ENCODE results near the gene RNF207.

RNF207 gene

GRCh38 chr1:6166221-6166620, 39.7 kb upstream of the RNF207 start:
- H3K4me1 ChIP-seq (ENCODE audit: control insufficient read depth, insufficient read depth, low read length) = no peaks in the 10 kb centered on the region
- H3K4me3 ChIP-seq (ENCODE audit: low read depth, low read length) = no peak overlapping the region
- no peak overlapping the region for H3K9ac ChIP-seq (ENCODE audit: low read depth, low read length)
- H3K36me3 ChIP-seq (ENCODE audit: control insufficient read depth, insufficient read depth, low read length) = no peaks in the 10 kb centered on the region
- H3K9me3 ChIP-seq (ENCODE audit: control insufficient read depth, insufficient read depth, low read length) = no peaks in the 10 kb centered on the region
- no peaks in the 10 kb centered on the region for H3K27me3 ChIP-seq (ENCODE audit: control insufficient read depth, insufficient read depth, low read length)

- Histone ChIP-seq H3K4me1 (ENCODE audit: control insufficient read depth, insufficient read depth, low read length) (no peaks in the 10 kb centered on the region), H3K9ac (ENCODE audit: low read depth, low read length) (no peak overlapping the region), H3K9me3 (ENCODE audit: control insufficient read depth, insufficient read depth, low read length) (no peaks in the 10 kb centered on the region), H3K4me3 (ENCODE audit: low read depth, low read length) (no peak overlapping the region), H3K27me3 (ENCODE audit: control insufficient read depth, insufficient read depth, low read length) (no peaks in the 10 kb centered on the region), H3K36me3 (ENCODE audit: control insufficient read depth, insufficient read depth, low read length) (no peaks in the 10 kb centered on the region)
These were observed 39.1 kb upstream of the RNF207 start for GRCh38 chr1:6166655-6167390.

GRCh38 chr1:6167391-6168303, 38.3 kb upstream of the RNF207 start:
- Histone ChIP-seq H3K9me3 (ENCODE audit: control insufficient read depth, insufficient read depth, low read length) (no peaks in the 10 kb centered on the region), H3K27me3 (ENCODE audit: control insufficient read depth, insufficient read depth, low read length) (no peaks in the 10 kb centered on the region), H3K4me1 (ENCODE audit: control insufficient read depth, insufficient read depth, low read length) (no peaks in the 10 kb centered on the region), H3K4me3 (ENCODE audit: low read depth, low read length) (no peak overlapping the region), H3K36me3 (ENCODE audit: control insufficient read depth, insufficient read depth, low read length) (no peaks in the 10 kb centered on the region), H3K9ac (ENCODE audit: low read depth, low read length) (no peak overlapping the region)

GRCh38 chr1:6168947-6169586, 36.9 kb upstream of the RNF207 start:
- Histone ChIP-seq H3K9ac (ENCODE audit: low read depth, low read length) (no peak overlapping the region), H3K27me3 (ENCODE audit: control insufficient read depth, insufficient read depth, low read length) (no peaks in the 10 kb centered on the region)

GRCh38 chr1:6170116-6170741, 35.7 kb upstream of the RNF207 start:
- H3K4me3 ChIP-seq (ENCODE audit: low read depth, low read length) = no peak overlapping the region
- H3K9ac ChIP-seq (ENCODE audit: low read depth, low read length) = no peak overlapping the region
- H3K36me3 ChIP-seq (ENCODE audit: control insufficient read depth, insufficient read depth, low read length) = no peaks in the 10 kb centered on the region
- H3K27me3 ChIP-seq (ENCODE audit: control insufficient read depth, insufficient read depth, low read length) = no peaks in the 10 kb centered on the region
- H3K9me3 ChIP-seq (ENCODE audit: control insufficient read depth, insufficient read depth, low read length) = no peaks in the 10 kb centered on the region
- no peaks in the 10 kb centered on the region for H3K4me1 ChIP-seq (ENCODE audit: control insufficient read depth, insufficient read depth, low read length)

More at GRCh38 chr1:6168947-6169586, 36.9 kb upstream of the RNF207 start:
- Histone ChIP-seq H3K4me1 (ENCODE audit: control insufficient read depth, insufficient read depth, low read length) (no peaks in the 10 kb centered on the region), H3K4me3 (ENCODE audit: low read depth, low read length) (no peak overlapping the region), H3K9me3 (ENCODE audit: control insufficient read depth, insufficient read depth, low read length) (no peaks in the 10 kb centered on the region), H3K36me3 (ENCODE audit: control insufficient read depth, insufficient read depth, low read length) (no peaks in the 10 kb centered on the region)

GRCh38 chr1:6170742-6171201, 35.1 kb upstream of the RNF207 start:
- no peaks in the 10 kb centered on the region for H3K4me1 ChIP-seq (ENCODE audit: control insufficient read depth, insufficient read depth, low read length)
- H3K4me3 ChIP-seq (ENCODE audit: low read depth, low read length) = no peak overlapping the region
- H3K36me3 ChIP-seq (ENCODE audit: control insufficient read depth, insufficient read depth, low read length) = no peaks in the 10 kb centered on the region
- H3K9me3 ChIP-seq (ENCODE audit: control insufficient read depth, insufficient read depth, low read length) = no peaks in the 10 kb centered on the region
- H3K9ac ChIP-seq (ENCODE audit: low read depth, low read length) = no peak overlapping the region
- no peaks in the 10 kb centered on the region for H3K27me3 ChIP-seq (ENCODE audit: control insufficient read depth, insufficient read depth, low read length)

GRCh38 chr1:6171548-6172124, 34.3 kb upstream of the RNF207 start:
- Histone ChIP-seq H3K9me3 (ENCODE audit: control insufficient read depth, insufficient read depth, low read length) (no peaks in the 10 kb centered on the region), H3K4me1 (ENCODE audit: control insufficient read depth, insufficient read depth, low read length) (no peaks in the 10 kb centered on the region), H3K9ac (ENCODE audit: low read depth, low read length) (no peak overlapping the region), H3K4me3 (ENCODE audit: low read depth, low read length) (no peak overlapping the region), H3K36me3 (ENCODE audit: control insufficient read depth, insufficient read depth, low read length) (no peaks in the 10 kb centered on the region), H3K27me3 (ENCODE audit: control insufficient read depth, insufficient read depth, low read length) (peaks cover 3% of the 10 kb centered on the region)

GRCh38 chr1:6172549-6172948, 33.4 kb upstream of the RNF207 start:
- peaks cover 12% of the 10 kb centered on the region for H3K27me3 ChIP-seq (ENCODE audit: control insufficient read depth, insufficient read depth, low read length)
- no peaks in the 10 kb centered on the region for H3K4me1 ChIP-seq (ENCODE audit: control insufficient read depth, insufficient read depth, low read length)
- H3K4me3 ChIP-seq (ENCODE audit: low read depth, low read length) = no peak overlapping the region
- no peaks in the 10 kb centered on the region for H3K36me3 ChIP-seq (ENCODE audit: control insufficient read depth, insufficient read depth, low read length)
- H3K9ac ChIP-seq (ENCODE audit: low read depth, low read length) = no peak overlapping the region
- H3K9me3 ChIP-seq (ENCODE audit: control insufficient read depth, insufficient read depth, low read length) = no peaks in the 10 kb centered on the region

- H3K9me3 ChIP-seq (ENCODE audit: control insufficient read depth, insufficient read depth, low read length) = no peaks in the 10 kb centered on the region
- no peak overlapping the region for H3K4me3 ChIP-seq (ENCODE audit: low read depth, low read length)
- no peak overlapping the region for H3K9ac ChIP-seq (ENCODE audit: low read depth, low read length)
- peaks cover 28% of the 10 kb centered on the region for H3K27me3 ChIP-seq (ENCODE audit: control insufficient read depth, insufficient read depth, low read length)
- no peaks in the 10 kb centered on the region for H3K4me1 ChIP-seq (ENCODE audit: control insufficient read depth, insufficient read depth, low read length)
- H3K36me3 ChIP-seq (ENCODE audit: control insufficient read depth, insufficient read depth, low read length) = no peaks in the 10 kb centered on the region
These were observed 31.1 kb upstream of the RNF207 start for GRCh38 chr1:6174621-6175410.

GRCh38 chr1:6175411-6175828, 30.5 kb upstream of the RNF207 start:
- H3K27me3 ChIP-seq (ENCODE audit: control insufficient read depth, insufficient read depth, low read length) = peaks cover 28% of the 10 kb centered on the region
- no peak overlapping the region for H3K4me3 ChIP-seq (ENCODE audit: low read depth, low read length)
- no peak overlapping the region for H3K9ac ChIP-seq (ENCODE audit: low read depth, low read length)
- H3K4me1 ChIP-seq (ENCODE audit: control insufficient read depth, insufficient read depth, low read length) = no peaks in the 10 kb centered on the region
- no peaks in the 10 kb centered on the region for H3K9me3 ChIP-seq (ENCODE audit: control insufficient read depth, insufficient read depth, low read length)
- H3K36me3 ChIP-seq (ENCODE audit: control insufficient read depth, insufficient read depth, low read length) = no peaks in the 10 kb centered on the region

All from iPS-15b (cell line).